ENCODE data around the gene ANTXR2.

Gene ANTXR2

GRCh38 chr4:79918292-79918691 lies 154.7 kb downstream of the ANTXR2 start:
- no peak for TF ChIP-seq CTCF (conservative IDR thresholded peaks at IDR 0.05; ENCODE audit: low read depth)
- H3K27ac ChIP-seq: no peak overlapping the region
- no peak for DNase-seq (ENCODE audit: low spot score)
- ChIA-PET CTCF (interaction anchor here (0.8 kb wide), 1 partner anchor 295 kb away, joined by 3 read pairs; no protein-coding TSS in a partner anchor), POLR2A (ENCODE audit: low non-redundant PET) (no interaction called here)

- ChIA-PET CTCF (interaction anchor here (0.6 to 1.4 kb wide), 5 partner anchors 13 to 1905 kb away, joined by 3 to 4 read pairs (median 3); no protein-coding TSS in a partner anchor), POLR2A (ENCODE audit: low non-redundant PET) (no interaction called here)
- DNase-seq (ENCODE audit: low spot score): peak; percentile 20
- TF ChIP-seq CTCF (conservative IDR thresholded peaks at IDR 0.05; ENCODE audit: low read depth): peak; percentile 63
- no peak overlapping the region for H3K27ac ChIP-seq
These were observed 155.8 kb downstream of the ANTXR2 start for GRCh38 chr4:79917246-79917645.

GRCh38 chr4:79915246-79915645 lies 157.8 kb downstream of the ANTXR2 start:
- CTCF ChIA-PET: no interaction called here
- DNase-seq (ENCODE audit: low spot score): no peak
- POLR2A ChIA-PET (ENCODE audit: low non-redundant PET): no interaction called here
- no peak for TF ChIP-seq CTCF (conservative IDR thresholded peaks at IDR 0.05; ENCODE audit: low read depth)
- H3K27ac ChIP-seq: no peak overlapping the region

- POLR2A ChIA-PET (ENCODE audit: low non-redundant PET): no interaction called here
- no peak for TF ChIP-seq CTCF (conservative IDR thresholded peaks at IDR 0.05; ENCODE audit: low read depth)
- CTCF ChIA-PET: no interaction called here
- H3K27ac ChIP-seq: no peak overlapping the region
- no peak for DNase-seq (ENCODE audit: low spot score)
These were observed 159.4 kb downstream of the ANTXR2 start for GRCh38 chr4:79913581-79913980.

GRCh38 chr4:79907001-79907400 lies 166.0 kb downstream of the ANTXR2 start:
- TF ChIP-seq CTCF (conservative IDR thresholded peaks at IDR 0.05; ENCODE audit: low read depth): no peak
- ChIA-PET POLR2A (ENCODE audit: low non-redundant PET) (no interaction called here), CTCF (interaction anchor here (0.6 kb wide), 1 partner anchor 53 kb away, joined by 3 read pairs; no protein-coding TSS in a partner anchor)
- no peak overlapping the region for H3K27ac ChIP-seq
- no peak for DNase-seq (ENCODE audit: low spot score)

- DNase-seq (ENCODE audit: low spot score): no peak
- POLR2A ChIA-PET (ENCODE audit: low non-redundant PET): no interaction called here
- CTCF ChIA-PET: no interaction called here
- H3K27ac ChIP-seq: no peak overlapping the region
- no peak for TF ChIP-seq CTCF (conservative IDR thresholded peaks at IDR 0.05; ENCODE audit: low read depth)
These were observed 166.7 kb downstream of the ANTXR2 start for GRCh38 chr4:79906303-79906702.

- no peak for DNase-seq (ENCODE audit: low spot score)
- TF ChIP-seq CTCF (conservative IDR thresholded peaks at IDR 0.05; ENCODE audit: low read depth): no peak
- ChIA-PET POLR2A (ENCODE audit: low non-redundant PET) (no interaction called here), CTCF (interaction anchor here (0.7 kb wide), 1 partner anchor 180 kb away, joined by 3 read pairs; no protein-coding TSS in a partner anchor)
- no peak overlapping the region for H3K27ac ChIP-seq
These were observed 167.8 kb downstream of the ANTXR2 start for GRCh38 chr4:79905212-79905611.
